ENCODE measurements around the gene GALNT2. TPM values are rescaled to one million over a fixed set of nuclear protein-coding genes. Genes with fewer than 3 reads are reported as not detected.
A peak's percentile ranks its signal among the peaks of the same experiment; 100 is the strongest.

The GALNT2 gene
- polyA plus RNA-seq, 1 donor: 62.2 TPM

DNA sequence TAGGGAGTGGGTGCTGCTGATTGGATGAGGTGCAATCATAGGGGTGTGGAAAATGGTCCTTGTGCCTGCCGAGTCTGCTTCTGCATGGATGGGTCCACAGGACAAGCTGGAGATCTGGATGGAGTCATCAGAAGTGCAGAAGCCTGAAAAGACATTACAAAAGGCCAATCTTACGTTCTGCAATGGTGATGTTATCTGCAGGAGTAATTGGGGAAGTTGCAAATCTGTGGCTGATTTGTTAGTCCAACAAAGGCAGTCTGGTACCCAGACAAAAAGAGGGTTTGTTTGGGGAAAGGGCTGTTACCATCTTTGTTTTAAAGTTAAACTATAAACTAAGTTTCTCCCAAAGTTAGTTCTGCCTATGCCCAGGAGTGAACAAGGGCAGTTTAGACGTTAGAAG lies 192.6 kb downstream of the GALNT2 start:
- DNase-seq (ENCODE audit: low read depth): no peak

DNA sequence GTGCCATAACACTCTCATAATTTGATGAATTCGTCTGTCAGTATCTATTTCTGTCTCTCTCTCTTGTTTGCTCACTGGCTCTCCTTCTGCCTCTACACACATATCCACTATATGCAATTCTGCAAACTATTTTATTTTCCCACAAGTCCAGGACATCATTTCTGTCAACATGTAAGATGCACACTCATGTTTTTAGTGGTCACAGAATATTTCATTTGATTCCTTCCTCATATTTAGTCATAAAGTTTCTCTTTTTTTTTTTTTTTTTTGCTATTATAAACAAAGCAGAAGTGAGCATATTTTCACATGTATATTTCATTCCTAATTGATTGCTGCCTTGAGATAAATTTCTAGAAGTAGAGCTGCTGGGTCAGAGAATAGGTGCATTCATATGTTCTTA lies 193.8 kb downstream of the GALNT2 start:
- no peak for DNase-seq (ENCODE audit: low read depth)

DNA sequence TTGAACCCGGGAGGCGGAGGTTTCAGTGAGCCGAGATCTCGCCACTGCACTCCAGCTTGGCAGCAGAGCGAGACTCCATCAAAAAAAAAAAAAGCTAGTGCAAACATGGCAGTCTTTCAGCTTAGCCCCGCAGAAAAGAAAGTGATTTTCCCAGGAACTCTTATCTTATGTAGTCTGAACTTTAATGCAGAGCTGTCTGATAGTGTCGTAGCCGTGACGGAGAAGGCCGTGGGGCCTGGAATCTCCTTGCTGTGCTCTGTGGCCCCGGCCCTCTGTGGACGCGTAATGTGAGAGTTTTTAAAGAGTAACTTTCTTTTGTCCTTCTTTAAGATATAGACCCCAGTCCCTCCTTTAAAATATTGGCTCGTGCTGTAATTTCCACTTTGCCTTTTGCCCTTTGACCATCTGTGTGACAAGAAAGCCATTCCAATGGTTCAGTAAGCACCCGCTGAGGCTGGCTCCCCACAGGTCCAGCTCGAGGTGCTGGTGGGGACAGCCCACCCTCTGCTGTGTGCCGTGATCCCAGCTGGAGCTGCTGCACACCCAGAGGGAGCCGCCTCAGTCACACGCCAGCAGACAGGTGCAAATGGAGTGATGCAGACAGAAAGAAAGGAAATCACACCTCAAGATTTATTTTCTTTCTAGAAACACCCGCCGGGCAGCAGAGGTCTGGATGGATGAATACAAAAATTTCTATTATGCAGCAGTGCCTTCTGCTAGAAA lies 195.1 kb downstream of the GALNT2 start:
- DNase-seq (ENCODE audit: low read depth): no peak

- no peak for DNase-seq (ENCODE audit: low read depth)
Measured at GRCh38 chr1:230262867-230263567, 196.0 kb downstream of the GALNT2 start.

GRCh38 chr1:230263568-230264195 lies 196.6 kb downstream of the GALNT2 start:
- no peak for DNase-seq (ENCODE audit: low read depth)

DNA sequence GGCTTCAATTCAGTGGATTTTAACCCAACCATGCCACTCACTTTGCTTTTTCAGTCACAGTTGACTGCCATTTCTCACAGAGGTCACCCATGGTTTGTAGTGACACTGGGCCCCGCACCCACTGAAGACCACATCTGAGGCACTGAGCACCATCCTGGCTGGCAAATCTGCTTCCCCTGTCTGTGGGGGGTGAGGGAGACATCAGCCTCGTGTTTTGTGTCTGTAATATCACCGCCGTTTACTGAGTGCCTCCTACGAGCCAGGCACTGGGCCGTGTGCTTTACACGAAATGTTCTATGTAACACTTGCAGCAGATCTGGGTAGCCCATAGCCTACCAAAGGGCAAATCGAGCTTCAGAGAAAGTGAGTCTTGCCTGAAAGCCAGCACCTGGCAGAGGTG lies 197.3 kb downstream of the GALNT2 start:
- DNase-seq (ENCODE audit: low read depth): no peak

DNA sequence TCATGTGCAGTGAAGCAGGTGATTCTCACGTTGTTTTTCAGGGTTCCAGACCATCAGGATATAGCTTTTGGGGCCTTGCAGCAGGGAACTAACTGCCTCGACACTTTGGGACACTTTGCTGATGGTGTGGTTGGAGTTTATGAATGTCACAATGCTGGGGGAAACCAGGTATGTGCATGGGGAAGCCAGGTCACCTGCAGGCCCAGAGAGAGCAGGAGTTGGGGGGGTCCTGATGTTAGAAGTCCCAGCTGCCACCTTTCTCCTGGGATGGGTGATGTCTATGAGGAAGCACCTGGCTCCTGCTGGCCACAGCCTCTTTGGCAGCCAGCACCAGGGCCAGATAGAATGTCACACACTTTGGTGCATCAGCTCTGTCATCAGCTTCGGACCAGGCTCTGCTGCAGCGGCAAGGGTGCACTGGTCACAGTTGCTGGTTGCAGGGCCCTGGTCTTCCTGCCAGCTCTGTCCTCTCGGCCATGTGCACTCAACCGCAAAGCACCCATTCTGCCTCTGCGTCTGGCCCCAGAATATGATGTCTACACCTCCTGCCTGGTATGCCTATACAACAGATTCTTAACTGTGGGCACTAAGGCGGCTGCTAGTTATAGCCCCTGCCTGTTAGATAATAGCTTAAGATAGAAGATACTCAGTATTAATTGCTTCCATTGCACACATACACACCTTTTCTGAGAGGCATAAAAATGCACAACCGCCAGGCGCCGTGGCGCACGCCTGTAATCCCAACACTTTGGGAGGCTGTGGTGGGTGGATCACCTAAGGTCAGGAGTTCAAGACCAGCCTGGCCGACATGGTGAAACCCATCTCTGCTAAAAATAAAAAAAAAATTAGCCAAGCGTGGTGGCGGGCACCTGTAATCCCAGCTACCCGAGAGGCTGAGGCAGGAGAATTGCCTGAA lies 198.4 kb downstream of the GALNT2 start:
- DNase-seq (ENCODE audit: low read depth): no peak

- DNase-seq (ENCODE audit: low read depth): no peak
Measured at GRCh38 chr1:230266456-230266855, 199.4 kb downstream of the GALNT2 start.

DNA sequence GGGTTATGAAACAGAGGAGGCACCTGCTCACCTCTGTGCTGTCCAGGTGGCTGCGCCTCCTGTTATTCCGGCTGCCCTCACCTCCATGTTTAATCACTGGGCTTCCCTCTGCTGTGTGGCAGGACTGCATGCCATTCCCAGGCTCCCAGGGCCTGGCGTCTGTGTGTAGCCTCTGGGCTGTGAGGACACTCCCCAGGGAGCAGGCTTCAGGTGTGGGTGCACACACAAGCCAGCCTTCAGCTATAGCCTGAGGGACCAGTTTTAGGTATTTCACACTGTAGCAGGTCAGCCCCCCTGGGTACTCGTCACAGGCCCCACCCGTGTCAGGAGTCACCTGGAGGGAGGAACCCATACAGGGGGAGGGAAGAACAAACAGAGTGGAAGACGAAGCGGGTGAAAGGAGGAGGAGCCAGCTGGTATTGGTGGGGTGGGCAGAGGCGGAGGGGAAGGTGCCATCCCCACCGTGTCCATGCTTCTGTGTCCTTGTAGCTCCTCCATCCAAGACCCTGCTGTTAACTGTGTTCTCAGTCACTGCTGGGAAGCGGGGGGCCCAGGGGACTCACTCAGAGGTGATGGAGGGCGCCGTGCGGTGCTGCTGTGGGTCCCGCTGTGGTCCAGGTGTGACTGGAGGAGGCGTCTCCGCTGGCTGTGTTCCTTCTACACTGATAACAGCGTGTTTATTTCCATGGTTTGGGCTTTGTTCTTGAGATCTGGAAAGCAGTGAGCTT lies 200.5 kb downstream of the GALNT2 start:
- no peak for DNase-seq (ENCODE audit: low read depth)

DNA sequence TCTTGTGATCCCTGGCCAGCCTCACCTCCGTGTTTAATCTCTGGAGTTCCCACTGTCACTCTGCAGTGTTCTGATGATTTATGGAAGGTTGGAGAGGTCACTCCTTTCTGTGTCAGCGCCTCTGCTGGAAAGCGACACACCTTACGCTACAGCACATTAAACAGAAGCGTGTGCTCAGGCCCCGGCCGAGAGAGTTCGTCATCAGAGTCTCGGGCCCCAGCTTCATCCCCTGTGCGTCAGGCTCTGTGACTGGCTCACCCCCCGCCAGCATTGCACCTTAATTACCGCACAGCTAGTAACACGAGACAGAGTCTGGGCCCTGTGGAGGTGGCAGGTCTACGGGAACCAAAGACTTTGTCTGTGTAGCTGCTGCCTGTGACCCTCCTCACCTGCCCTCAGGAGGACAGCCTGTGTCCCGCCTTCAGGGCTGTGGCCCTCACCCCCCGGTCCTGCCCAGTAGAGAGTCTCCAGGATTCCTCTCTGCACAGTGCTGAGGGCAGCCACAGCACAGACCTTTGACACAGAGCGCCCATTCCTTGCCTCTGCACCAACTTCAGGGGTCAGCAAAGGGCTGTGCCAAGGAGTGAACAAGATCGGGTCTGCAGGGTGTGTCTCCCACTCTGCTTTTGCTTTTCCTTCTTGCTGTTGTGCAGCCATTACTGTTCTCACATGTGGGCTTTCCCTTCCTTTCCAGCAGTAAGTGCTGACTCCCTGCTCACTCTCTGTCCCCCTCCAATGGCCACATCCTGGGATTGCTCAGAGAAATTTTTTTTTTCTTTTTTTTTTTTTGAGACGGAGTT lies 201.5 kb downstream of the GALNT2 start:
- peak; percentile 47 for DNase-seq (ENCODE audit: low read depth)

- DNase-seq (ENCODE audit: low read depth): no peak
Measured at GRCh38 chr1:230270185-230270558, 203.1 kb downstream of the GALNT2 start.

GRCh38 chr1:230270559-230271281 lies 203.7 kb downstream of the GALNT2 start:
- DNase-seq (ENCODE audit: low read depth): no peak

DNA sequence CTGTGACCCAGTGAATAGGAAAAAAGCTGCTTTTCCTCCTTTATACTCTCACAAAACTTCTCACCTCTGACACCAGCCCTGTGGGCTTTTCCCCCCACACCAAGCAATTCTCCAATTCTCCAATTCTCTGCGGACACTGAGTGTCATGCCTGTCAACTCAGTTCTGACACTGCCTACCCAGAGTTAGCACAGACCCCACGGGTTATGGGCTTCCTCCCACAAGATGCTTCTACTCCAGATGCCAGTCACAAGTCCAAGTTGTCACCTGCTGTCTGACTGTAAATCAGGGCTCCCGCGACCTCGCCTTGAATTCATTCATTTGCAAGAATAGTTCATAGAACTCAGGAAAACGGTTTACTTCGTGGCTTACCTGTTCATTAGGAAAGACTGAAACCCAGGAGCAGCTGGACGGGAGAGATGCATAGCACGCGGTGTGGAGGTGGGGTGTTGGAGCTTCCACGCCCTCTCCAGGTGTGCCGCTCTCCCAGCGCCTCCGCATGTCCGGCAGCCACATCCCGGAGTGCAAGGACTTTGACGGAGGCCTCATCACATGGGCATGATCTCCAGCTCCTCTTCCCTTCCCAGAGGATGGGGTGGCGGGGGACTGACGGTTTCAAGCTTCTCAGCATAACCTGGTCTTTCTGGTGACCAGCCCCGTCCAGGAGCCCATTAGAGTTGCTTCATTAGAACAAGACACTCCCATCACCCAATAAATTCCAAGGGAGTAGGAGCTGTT lies 204.4 kb downstream of the GALNT2 start:
- DNase-seq (ENCODE audit: low read depth): no peak

DNA sequence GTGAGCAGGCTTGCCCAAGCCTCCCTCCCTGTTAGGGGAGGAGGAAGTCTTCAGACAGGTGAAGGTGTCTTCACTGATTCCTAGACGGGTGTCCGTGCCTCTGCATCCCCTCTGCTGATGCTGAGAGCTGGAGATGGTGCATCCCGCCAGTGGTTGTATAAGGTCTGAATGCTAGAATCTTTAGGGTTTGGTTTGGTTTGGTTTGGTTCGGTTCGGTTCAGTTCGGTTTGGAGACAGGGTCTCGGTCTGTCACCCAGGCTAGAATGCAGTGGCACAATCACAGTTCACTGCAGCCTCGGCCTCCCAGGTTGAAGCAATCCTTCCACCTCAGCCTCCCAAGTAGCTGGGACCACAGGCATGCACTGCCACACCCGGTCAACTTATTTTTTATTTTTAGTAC lies 205.5 kb downstream of the GALNT2 start:
- DNase-seq (ENCODE audit: low read depth): no peak

DNA sequence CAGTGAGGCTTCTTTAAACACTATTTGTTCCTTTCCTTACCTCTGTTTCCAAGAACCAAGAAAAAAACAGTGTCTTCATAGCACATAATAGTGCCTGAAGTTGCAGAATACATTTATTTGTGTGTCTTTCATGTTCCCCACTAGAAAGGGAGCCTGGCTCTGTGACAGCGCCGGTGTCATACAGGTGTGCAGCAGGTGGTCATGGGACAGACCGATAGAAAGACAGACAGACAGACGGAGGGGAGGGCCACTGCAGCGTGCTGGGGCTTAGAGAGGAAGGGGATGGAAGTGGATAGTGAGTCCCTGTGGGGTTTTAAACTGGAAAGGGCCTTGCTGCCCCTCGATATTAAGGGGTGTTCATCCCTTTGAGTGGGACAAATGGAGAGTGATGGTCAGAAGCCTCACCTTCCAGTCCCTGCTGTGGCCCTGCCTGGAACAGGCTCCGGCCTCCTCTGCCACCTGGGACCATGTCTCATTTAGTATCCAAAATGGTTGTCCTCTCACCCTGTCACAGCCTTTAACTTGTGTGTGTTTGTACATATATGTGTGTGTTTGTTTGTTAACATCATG lies 206.2 kb downstream of the GALNT2 start:
- no peak for DNase-seq (ENCODE audit: low read depth)

DNA sequence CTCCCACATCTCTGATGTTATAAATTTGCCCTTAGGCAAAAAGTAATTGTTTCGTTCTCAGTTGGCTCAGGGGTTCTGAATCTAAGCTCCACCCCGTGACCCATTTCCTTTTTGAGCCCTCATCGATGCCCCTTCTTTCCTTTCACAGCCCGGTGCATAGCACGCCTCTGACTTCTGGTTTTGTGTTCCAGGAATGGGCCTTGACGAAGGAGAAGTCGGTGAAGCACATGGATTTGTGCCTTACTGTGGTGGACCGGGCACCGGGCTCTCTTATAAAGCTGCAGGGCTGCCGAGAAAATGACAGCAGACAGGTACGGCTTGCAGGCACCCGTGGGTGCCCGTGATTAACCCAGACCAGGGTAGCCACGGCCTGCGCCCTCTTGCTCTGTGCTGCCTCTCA lies 207.2 kb downstream of the GALNT2 start:
- DNase-seq (ENCODE audit: low read depth): no peak

DNA sequence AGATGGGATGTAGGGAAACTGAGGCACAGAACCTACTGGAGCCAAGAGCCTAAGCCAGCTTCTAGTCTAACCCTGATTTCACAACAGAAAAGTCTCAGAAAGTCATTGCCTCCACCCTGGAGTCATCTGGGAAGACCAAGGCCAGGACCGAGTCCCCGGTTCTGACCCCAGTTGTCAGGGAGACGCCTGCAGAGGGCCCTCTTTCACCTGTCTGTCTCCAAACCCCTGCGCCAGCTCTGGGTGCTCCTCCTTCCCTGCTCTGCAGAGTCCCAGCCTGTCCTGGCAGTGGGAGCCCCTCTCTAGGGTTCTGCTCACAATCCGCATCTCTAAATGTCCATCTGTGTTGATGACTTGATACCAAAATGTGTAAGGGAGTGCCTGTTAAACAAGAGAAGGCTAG lies 209.4 kb downstream of the GALNT2 start:
- DNase-seq (ENCODE audit: low read depth): no peak

DNA sequence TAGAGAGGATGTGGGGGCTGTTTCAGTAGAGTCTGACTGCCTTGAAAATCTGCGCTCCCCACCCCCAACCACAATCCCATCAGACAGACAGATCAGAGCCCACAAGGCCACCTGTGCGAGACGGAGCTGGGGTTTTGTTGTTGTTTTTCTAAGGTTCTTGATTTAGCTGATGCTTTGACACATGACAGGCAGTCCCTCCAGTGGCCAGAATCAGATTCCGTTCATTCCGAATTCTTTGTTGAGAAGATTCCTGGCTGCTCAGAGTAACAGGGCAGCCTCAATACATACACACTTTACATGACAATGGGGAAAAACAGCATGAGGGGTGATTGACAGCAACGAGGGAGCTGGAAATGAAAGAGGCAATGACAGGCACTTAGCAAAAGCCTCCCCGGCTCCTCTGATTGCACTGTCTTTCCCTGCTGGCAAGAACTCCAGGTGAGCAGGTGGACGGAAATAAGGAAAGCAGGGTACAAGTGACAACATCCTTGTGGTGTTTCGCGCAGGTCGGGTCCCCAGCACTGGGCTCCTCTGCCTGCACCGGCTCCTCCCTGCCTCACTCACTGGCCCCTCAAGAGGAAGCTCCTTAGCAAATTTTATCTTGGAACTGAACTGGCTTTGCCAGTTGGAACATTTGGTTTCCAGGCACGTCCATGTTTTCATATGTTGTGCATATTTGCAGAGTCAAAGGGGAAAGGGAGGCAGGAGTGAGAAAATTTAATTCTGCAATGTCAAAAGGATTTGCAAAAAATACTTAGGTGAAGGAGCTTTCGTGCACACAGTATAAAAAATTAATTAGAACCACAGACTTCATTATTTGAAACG lies 210.4 kb downstream of the GALNT2 start:
- no peak for DNase-seq (ENCODE audit: low read depth)
